HG03469 (cell line): ENCODE data around the gene LRRC4C.
"Not testable (repeated sequence)": the region's sequence is repeated elsewhere in the genome, so short reads cannot be mapped to it uniquely, and the experiment has no call there.

Experiments used
- ATAC-seq: cut with Tn5 transposase; IDR thresholded peaks from one replicate; pipeline ENCODE4 v1.9.1; 2021; ENCODE audit warnings: mild to moderate bottlenecking, moderate library complexity, moderate number of reproducible peaks; ENCODE audit not compliant: unreplicated experiment

Gene LRRC4C

DNA sequence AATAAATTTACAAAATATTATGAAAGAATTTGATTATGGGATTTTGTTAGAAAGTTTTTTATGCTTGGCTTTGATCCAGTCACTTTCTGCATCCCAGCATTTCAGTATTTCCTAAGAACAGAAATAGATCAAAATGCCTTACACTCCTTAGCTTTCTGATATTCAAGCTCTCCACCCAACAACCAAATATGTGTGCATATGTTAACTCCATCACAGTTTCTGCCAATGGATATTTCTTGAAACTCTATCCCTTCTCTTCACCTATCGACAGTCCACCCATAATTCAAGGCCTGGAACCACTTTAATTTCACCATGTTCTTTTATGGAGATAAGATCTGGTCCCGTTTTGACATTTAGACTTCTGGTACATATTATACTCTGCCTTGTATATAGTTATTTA, 565.0 kb downstream of the LRRC4C start:
- no peak for ATAC-seq

DNA sequence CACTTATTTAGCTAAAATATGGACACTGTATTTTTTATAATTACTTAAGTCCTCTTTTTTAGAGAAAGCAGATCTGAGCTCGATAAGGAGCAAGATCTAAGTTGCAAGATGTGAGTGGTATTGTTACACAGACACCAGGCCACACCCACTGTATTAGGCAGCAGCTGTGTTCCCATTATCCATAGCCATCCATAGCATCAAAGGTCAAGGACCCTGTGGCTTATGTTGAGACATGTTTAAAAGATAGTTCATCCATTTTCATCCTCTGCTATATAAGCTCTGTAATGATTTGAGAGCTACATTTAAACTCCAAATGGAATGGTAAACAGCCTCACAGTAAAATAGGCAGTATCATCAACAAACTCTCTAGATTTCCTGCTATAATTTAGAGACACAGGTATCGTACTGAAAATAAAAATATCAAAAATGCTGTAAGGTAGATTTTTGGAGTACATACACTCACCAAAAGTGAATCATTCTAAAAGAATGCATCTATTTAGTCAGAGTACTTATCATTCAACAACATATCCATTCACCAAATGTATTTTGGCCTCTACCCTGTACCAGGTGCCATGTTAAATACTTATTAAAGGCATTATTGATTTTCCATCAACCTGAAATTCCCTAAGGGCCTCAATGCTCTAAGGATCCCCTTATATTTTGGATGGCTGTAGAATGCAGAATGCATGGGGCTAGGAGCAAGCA, 574.0 kb downstream of the LRRC4C start:
- no peak for ATAC-seq

GRCh38 chr11:40882301-40882700, 577.2 kb downstream of the LRRC4C start:
- no peak for ATAC-seq

DNA sequence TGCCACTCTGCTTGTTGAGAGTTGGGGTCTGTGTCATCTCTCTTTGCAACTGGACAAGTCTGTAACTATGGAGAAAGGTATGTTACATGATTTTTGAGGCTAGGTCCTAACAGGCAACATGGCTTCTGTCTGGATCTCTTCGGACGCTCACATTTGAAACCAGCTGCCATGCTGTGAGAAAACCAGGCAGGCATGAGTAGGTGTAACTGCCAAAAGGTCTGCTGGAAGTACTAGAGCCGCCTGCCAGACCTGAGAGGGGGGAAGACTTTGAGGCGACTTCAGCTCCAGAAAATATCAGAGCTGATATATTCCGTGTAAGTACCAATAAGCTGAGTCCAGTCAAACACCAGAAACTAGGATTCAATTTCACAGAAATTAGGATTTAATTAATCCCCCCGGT, 579.5 kb downstream of the LRRC4C start:
- no peak for ATAC-seq

DNA sequence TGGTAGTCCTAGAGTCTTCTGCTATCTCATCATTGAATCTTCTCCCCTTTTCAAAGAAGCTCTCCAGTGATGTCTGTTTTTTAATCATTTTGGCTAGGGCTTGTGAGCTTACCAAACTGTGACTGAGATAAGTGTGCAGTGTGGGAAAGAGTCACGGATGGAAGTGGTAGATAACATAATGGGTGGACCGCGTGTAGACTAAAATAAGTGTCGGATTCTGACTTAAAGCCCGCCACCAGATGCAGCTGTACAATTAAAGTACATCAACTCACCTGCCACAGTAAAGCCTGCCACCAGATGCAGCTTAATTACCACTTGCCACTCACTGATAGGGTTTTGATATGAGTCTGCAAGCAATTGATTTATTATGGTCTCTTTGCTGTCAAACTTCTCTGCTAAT, 581.5 kb downstream of the LRRC4C start:
- ATAC-seq = no peak

DNA sequence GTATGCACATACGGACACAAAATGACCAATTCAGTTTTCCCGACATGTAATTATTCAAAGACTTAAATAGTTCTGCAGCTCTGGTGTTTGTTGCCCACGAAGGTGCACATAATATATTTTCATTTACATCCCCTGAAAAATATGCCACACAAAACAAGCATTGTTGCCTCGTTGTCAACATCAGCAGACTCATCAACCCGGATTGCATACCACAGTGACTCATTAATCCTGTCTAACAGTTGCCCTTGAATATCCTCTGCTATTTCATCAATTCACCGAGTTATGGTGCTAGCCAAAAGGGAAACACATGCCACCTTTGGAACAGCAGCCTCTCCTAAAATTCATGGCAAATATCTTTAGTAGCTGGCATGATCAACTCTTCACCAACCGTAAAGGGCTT, 582.2 kb downstream of the LRRC4C start:
- ATAC-seq = no peak

DNA sequence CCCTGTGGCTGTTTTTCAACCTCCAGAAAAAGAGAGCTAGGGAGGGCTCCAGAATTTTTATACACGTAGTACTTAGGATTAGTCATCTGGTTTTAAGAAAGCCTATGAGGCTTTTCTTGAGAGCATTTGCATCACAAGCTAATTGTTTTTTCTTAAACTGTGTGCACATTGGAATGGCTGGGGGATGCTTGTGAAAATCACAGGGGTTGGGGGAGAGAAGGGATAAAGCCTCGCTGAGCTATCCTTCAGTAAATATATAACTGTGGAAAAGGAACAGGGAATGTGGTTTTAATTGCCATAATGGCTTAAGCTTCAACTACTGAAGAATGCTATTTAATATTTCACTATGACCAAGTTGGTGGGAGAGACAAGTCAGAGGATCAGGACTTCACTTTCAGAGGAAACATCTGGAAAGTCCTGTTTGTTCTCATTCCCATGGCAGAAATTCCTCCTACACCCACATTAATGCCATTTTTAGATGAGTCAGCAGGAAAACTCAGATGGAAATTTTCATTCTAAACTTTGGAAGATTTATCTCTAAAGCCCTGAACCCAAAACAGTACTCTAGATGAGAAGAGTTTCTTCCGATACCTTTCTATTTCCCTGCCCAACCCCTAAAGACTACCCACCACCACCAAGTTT, 591.3 kb downstream of the LRRC4C start:
- no peak for ATAC-seq

- not testable (repeated sequence) for ATAC-seq
Observed at GRCh38 chr11:40857754-40858153, 601.7 kb downstream of the LRRC4C start.

DNA sequence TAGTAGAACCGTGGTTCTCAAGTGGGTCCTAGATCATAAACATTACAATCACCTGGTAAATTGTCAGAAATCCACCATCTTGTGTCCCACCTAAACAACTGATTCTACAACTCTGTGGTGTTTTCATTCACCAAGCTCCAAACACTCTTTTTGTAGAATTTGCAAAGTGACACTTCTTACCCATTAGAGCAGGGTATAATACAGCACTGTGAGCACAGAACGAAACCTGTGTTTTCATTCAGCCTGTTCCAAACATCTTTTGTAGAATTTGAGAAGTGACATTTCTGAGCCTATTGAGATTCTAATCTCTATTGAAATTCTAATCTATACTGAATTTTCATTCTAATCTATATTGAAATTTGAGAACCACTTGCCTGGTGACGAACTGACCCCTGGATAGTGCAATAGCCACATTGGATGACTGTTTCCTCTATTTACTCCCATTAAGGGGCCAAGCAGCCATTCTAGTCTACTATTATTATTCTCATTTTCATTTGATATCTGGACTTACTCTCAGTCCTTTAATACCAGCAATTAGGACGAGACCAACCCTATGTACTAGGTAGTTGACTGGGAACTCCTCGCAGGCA, 616.6 kb downstream of the LRRC4C start:
- ATAC-seq = no peak

GRCh38 chr11:40841231-40841630, 618.2 kb downstream of the LRRC4C start:
- no peak for ATAC-seq

DNA sequence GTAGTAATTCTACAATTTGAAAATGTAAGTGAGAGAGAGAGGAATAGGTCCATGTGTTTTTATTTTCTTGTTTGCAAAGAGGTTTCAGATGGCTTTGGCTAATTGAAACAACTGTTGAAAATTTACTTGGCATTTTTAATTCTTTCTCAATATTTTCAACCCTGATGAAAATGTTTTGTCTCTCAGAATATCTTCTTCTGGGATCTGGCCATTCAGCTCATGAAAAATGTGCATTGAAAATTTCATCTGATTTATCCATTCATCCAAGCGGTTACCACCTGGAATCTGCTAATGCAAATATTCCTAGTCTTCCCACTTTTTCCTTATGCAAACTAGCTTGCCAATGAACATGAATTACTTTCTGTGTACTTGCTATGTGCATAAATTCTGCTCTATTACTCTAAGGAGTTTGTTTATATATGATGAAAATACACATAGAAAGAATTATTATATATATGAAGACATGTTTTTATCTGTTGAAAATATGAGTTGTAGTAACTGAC, 621.2 kb downstream of the LRRC4C start:
- no peak for ATAC-seq

GRCh38 chr11:40827116-40827515, 632.3 kb downstream of the LRRC4C start:
- ATAC-seq = no peak

DNA sequence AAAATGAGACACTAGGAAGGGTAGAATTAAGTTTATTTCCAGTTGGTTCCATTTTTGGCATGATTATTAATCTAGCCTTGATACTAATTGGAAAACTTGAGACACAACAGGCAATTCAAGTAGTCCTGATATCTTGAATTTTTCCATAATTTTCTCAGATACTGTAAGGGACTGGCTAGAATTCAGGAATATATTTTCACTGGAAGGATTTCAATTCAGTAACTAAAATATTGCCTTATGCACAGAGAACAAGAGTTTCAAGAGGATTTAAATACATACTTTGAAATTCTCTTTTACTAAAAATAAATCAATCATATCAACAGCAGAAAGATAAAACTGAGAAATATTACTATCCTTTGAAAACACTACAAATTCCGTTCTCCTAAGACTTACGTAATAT, 632.9 kb downstream of the LRRC4C start:
- no peak for ATAC-seq

- ATAC-seq = no peak
Observed at GRCh38 chr11:40825201-40825834, 634.1 kb downstream of the LRRC4C start.

GRCh38 chr11:40819230-40819629, 640.2 kb downstream of the LRRC4C start:
- no peak for ATAC-seq

- no peak for ATAC-seq
Observed at GRCh38 chr11:40816976-40817375, 642.5 kb downstream of the LRRC4C start.

- no peak for ATAC-seq
Observed at GRCh38 chr11:40797981-40798380, 661.5 kb downstream of the LRRC4C start.

GRCh38 chr11:40787224-40787623, 672.2 kb downstream of the LRRC4C start:
- ATAC-seq = no peak

- ATAC-seq = no peak
Observed at GRCh38 chr11:40763046-40763445, 696.4 kb downstream of the LRRC4C start.

GRCh38 chr11:40759341-40759740, 700.1 kb downstream of the LRRC4C start:
- no peak for ATAC-seq

- ATAC-seq = no peak
Observed at GRCh38 chr11:40754297-40754696, 705.2 kb downstream of the LRRC4C start.

DNA sequence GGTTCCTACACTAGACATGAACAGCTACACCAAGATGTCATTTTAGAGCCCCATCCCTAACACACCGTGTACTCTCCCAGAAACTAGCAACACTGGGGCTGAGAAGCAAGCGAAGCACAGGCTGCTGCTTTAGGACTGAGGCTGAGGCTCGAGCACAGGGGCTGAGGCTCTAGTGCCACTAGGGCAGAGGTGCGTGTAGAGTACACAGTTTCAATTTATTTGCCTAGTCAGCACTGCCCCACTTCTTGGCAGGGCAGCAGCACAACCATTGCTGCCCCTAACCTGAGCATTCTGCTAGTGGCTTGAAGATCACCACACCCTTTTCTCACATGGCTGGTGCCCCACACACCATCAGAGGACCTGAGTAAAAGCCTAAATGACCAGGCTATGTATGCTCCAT, 713.2 kb downstream of the LRRC4C start:
- no peak for ATAC-seq
